GM12892 (cell line): ENCODE data around the gene GRAMD4.

Source experiments
- POLR2A ChIP-seq: IDR thresholded peaks from 2 replicates; pipeline ENCODE4 v1.6.1; 2011; ENCODE audit warnings: low read depth, low read length, control low read depth
- TAF1 ChIP-seq: IDR thresholded peaks from 2 replicates; pipeline ENCODE4 v1.6.1; 2011; ENCODE audit warnings: low read depth, mild to moderate bottlenecking, control low read depth, low read length, borderline replicate concordance

DNA sequence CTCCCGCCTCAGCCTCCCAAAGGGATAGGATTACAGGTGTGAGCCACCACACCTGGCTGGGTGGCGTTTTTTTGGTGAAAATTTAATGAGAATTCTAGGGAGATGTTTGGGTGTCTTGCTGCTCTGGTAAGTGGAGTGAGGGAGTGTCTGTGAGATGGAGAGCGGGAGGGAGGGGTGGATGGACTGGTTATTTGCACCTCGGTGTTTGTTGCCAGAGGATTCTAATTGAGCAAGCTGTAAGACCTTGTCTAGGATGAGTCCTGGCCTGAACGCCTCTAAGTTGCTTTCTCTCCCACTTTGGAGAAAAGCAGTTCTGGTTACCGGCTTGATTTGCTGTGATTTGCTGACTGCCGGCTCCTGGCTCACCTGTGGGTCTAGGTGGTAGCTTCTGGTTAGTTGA lies 22.0 kb upstream of the GRAMD4 start:
- no peak for TF ChIP-seq POLR2A
- TF ChIP-seq TAF1: no peak
